GM18499 (cell line): ENCODE data around the gene DNAH7.

Experiments
- ATAC-seq: cut with Tn5 transposase; IDR thresholded peaks from one replicate; pipeline ENCODE4 v1.9.1; 2021; ENCODE audit warnings: moderate number of reproducible peaks; ENCODE audit not compliant: insufficient read depth, unreplicated experiment

The DNAH7 gene

DNA sequence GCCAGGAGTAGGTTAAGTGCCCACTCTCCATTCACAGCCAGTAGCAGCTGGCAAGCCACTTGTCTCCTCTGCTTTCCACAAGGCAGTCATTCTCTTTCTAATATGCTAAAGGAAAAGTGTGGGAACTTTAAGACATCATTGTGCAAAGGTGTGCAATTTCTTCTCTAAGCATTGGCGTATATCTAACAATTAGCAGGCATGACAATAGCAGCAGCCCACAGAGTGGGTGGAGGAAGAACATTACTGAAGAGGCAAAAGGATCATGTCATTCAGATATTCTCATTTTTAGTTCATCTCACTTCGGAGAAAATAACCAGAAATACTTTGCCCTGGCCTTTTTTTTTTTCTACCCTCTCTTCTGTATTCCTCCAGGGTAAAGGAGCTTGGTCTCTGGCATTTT is 177.6 kb downstream of the DNAH7 start:
- ATAC-seq, result no peak

DNA sequence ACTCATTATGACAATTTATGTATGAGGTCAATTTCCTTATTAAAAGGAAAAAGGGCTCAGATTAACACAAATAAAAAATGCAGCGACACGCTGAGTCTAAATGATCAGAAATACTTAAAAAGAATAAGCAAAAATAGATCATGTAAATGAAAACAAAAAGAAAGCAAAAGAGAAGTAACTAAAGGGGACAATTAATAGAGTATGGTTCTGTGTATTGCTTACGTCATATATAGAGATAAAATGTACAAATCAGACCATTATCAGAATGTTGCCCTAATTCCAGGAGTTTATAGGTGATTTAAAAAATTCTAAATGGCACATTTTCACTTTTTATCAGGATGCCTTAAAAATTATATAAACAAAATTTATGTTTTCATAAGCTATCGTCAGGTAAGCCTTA is 189.5 kb downstream of the DNAH7 start:
- ATAC-seq, result no peak

DNA sequence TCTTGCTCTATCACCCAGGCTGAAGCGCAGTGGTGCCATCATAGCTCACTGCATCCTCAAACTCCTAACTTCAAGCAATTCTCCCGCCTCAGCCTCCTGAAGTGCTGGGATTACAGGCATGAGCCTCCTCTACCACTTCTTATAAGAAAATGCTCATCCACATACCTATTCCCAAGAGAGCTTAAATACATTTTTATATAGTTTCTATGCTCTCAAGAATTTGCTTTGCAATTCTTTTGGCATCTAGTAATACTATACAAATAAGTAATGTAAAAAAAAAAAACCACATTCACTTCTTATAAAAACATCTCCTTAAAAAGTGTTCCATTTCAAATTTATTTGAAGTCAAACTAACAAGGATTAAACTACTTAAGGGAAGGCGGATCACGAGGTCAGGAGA is 197.3 kb downstream of the DNAH7 start:
- ATAC-seq, result no peak

DNA sequence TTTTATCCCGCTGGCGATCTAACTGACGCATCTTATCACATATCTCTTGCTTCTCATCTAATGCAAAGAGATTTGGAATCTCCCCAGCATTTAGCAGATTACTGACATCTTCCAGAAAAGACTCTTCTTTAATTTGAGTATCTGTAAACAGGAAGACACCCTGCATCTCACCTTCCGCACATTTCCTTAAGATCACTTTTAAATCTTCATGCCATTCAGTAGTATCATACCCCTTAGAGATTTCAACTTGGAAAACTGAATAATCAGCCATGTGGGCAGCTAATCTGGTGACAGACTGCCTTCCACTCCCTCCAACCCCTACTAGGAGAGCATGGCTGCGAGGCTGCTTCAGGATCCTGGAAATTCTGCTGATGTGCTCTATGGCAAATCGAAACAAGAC is 204.3 kb downstream of the DNAH7 start:
- ATAC-seq, result no peak

DNA sequence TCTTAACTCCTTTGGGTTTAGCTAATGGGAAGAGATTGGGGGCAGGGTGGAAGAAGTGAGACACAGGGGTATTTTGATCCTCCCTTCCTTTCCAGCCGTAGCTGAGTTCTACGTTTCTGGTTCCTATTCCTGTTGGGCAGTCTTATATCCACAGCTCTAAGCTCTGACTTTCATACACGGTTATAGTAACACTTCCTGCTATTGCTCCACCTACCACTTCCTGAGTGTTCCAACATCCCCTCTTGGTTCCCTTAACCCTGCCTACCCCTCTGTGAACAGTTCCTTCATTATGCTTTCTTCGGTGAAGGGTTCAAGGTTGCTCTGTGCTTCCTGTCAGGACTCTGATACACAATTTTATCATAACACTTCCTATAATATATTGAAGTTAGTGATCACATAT is 205.1 kb downstream of the DNAH7 start:
- no peak for ATAC-seq

DNA sequence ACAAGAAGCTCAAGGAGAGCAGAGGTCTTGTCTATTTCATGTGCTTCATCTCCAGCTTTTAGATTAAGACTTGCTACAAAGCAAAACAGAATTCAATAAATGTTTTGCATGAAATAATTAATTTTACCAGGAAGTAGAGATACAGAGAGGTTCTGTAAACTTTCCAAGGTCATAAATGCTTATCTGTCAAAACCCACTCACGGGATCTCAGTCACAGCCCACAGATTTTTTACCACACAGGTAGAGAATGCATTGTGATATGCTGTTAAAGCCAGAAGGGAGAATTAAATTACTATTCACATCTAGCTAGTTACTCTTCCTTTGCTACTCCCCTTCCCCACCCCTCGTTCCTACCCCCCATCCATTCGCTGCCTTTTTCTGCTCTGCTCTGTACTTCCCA is 205.5 kb downstream of the DNAH7 start:
- ATAC-seq, result no peak

DNA sequence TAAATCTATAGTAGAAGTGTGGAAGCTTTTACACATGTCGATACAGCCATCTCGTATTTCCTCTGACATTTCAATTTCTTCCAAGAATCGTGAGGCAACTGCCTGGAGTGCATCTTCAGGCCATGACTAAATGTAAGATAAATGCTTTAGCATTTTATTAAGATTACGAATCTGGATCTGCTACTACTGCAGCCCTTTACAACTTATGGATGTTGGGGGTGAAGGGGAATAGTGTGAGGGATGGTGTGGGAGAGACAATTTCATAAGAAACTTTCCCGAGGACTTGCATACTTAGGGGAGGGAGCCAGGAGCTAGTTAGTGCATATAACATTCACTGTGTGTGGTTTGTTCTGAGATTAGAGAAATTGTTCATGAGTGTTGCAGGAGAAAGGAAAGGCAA is 206.8 kb downstream of the DNAH7 start:
- ATAC-seq, result no peak

DNA sequence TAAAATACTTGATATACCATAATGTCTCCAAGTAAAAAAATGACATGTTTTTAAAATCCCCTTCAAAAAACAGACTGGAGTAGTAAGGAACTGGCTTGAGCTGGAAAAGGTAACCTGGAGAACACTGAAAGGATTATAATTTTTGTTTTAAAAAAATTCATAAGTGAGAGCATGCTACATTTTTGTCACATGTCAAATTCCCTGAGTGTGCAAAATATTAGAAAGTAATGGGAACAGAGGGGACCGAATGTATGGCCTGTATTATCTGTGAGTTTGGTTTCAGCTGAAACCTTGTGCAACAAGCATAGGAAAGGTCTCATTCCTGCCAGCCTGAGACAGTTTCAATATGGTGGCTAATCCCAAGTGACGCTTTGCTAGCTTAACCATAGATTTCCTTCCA is 209.1 kb downstream of the DNAH7 start:
- no peak for ATAC-seq

DNA sequence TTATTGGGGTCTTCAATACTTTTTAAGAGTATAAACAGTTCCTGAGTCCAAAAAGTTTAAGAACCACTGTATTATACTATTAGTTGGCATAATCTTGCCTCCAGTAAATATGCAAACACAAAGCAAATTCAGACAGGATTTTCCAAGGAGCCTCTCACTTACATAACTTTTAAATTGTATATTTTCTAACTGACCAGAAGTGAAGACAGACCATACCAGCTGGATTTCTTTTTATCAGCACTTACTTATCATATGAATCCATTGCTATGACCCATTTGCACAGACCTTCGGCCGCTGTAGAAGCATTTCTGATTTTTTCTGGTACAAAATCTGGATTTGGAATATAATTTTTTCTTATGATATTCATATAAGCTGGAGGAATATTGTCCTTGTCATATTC is 211.5 kb downstream of the DNAH7 start:
- ATAC-seq, result no peak

DNA sequence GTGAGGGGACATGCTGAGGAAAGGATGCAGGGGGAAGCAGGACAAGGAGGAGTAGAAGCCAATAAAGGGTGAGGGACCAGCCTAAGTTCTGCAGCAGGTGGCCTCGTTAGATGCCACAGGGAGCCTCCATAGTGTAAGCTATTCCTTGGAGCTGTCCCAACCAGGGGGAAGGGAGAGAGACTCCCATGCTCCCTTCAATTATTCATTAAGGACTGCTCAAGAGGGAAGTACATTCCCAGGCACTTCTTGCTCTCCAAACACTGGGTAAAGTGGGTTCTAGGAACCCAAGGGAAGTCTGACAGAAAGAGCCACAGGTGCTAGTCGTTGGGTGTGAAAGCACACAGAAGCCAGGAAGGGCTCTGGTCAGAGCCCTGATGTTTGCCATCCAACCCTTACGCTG is 217.9 kb downstream of the DNAH7 start:
- no peak for ATAC-seq

DNA sequence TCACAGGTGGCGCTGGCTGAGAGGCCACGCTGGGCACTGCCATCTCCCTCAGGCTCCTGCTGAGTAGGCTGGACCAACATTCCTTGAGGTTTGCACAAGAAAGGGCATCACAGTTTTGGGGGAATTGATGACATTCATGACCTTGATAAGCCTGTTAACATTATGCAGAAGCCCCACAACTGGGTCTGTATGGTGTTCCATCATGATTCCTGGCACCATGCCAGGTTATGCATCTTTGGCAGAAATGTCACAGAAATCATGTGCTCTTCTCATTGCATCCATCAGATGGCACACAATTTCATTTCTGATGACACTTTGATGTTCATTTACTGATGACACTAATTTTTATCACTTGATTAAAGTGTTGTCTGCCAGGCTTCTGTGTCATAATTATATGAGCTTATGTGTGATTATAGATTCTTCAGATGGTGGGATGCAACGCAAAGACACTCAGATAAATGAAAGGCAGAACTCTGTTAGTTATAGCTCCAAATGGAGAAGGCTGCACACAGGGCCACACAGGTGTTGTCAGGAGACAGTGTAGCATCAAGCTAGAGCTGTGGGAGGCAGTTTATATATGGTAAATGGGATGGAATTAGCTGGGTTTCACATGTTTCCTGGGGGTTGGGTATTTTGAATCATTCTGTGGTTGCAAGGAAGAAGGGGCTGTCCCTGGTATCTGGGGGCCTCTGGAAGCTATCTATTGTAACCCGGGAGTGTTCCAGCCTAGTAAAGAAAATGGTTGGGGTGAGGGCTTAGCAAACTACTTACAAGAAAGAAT is 220.3 kb downstream of the DNAH7 start:
- no peak for ATAC-seq

DNA sequence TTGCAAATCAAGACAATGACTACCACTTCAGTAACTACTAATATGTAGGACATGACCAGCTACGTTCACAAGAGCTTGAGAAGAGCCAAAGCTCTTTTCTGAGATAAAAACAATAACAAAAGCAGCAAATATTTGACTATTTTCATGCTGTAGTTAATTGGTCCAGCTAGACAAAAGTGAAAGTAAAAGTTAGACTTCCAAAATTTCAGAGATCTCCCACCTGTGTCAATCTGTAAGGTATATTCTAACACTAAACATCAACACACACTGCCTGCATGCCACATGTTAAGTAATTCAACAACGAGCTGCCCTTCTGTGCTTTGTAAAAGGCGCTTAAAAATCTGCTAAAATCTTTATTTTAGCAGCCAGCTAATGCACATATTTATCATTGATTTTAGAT is 225.7 kb downstream of the DNAH7 start:
- no peak for ATAC-seq

DNA sequence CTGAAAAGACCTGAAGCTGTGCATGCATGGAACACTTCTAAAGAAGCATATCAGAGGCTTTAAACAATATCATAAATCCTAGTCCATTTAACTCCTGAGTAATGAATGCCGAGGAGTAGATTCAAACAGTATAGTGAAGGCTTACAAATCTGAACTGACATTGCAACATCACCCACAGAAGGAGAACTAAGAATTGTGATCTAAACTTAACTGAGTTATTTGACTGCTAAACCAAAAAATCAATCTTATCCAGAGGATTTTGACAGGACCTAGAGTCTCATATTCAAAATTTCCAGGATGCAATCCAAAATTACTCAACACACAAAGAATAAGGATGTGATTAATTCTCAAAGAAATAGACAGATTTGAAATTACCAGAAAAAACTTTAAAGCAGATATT is 230.6 kb downstream of the DNAH7 start:
- no peak for ATAC-seq

DNA sequence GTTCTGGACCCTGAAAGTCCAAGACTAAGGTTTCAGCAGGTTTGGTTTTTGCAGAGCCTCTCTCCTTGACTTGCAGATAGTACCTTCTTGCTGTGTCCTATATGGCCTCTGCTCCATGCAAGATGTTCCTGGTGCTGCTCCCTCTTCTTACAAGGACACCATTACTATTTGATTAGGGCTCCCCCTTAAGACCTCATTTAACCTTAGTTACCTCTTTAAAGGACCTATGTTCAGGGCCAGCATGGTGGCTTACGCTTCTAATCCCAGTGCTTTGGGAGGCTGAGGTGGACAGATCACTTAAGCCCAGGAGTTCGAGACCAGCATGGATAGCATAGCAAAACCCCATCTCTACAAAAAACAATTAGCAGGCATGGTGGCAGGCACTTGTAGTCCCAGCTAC is 232.6 kb downstream of the DNAH7 start:
- no peak for ATAC-seq

DNA sequence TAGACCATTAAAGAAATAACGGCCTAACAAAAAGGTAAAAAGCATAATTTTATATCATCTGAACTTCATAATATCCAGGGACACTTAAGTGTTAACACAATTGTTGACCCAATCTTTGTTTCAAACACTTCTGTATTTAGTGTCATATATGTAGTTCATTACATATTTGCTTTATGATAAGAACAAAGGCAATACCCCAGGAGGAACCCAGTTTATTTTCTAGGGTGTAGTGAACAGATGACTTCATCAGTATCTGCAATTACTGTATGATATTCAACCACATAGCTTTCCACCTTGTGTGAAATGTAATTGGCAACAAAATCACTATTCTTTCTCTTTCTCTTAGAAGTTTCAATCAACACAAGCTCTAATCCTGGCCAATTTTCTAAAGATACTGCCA is 233.8 kb downstream of the DNAH7 start:
- ATAC-seq, result no peak

DNA sequence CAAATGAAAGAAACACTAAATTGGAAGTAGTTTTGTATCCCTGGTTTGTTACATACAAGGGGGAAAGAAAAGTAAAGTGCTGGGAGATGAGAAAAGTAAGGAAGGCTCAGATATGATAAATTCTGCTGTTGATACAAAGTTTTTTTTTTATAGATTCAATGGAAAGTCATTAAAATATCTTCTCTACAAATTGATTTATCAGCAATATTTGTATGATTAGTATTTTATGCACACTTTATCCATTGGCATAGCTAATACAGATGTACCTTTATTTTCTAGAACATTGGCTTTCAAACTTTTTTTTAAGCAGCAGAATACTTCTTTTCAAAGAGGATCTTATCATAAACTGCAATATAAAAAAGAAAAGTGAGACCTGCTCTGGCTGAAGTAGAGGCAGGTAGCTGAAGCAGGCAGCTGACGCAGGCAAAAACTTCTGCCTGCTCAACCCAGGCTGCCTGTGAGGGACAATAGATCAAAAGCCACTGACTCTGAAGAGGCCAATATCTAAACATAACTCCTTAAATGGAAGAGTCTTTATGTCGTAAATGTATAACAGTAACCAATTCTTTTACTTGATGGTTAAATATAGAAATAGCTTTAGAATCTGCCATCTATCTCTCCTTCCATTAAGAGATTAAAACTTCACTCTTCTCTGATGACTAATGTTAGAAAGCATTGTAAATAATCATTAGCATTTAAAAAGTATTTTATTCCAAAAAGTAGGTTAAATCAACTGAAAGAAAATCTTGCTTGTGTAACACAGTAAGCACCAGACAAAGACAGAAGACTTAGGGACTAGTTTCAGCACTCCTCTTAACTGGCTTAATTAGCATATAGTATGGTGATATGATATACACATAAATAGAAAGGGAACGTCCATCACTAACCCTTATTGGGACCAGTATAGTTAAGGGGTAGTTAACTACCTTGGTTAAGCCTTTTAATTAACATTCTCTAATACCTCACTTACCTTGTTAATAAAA is 237.4 kb downstream of the DNAH7 start:
- ATAC-seq, result no peak

DNA sequence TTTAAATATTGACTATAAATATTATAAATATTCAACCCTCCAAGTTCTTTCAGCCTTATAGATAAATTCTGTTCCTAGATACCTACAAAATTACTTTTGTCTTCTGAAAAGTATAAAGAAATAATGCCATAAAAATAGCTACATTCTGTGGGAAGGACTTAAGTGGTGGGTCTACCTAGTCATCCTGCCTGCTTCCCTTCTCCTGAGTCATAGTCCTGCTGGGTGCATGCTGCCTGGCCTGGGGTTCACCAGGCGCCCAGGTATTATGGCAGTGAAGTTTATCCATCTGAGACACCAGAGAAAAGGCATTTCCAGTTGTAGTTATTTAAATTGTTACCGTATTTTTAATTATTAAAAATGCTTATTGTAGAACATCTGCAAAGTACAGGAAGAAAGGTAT is 244.2 kb downstream of the DNAH7 start:
- ATAC-seq, result no peak

DNA sequence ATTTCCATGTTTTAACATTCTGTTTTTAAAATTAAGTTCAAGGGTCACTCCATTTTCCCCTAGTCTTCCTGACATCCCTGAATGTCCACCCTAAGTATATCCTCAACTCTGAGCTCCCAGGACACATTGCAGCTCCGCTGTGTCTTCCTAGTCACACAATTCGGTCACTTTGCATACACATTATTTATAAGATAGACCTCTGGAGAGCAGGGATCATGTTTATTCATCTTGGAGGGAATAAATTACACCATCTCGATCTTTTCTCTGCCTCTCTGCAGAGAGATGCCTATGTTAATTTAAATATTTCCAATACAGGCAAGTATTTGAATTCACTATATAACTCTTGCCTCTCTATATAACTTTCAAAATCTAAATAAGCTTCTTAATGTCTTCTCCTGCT is 245.4 kb downstream of the DNAH7 start:
- no peak for ATAC-seq

DNA sequence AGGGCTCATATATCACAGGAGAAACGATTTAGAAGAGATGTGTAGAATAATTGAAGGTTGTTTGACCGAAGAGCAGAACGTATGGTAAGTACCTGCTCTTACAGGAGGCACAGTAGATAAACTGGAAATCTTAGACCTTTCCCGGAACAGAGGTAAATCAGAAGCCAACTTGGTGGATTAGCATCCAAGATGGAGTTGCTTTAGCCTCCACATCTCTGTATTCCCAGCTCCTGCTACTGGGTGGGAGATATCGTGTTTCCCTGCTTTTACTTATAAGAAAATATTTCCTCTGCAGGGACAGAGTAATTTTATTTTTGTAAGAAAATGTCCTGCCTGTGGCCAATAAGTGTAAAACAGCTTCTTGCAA is 247.1 kb downstream of the DNAH7 start:
- ATAC-seq, result no peak

DNA sequence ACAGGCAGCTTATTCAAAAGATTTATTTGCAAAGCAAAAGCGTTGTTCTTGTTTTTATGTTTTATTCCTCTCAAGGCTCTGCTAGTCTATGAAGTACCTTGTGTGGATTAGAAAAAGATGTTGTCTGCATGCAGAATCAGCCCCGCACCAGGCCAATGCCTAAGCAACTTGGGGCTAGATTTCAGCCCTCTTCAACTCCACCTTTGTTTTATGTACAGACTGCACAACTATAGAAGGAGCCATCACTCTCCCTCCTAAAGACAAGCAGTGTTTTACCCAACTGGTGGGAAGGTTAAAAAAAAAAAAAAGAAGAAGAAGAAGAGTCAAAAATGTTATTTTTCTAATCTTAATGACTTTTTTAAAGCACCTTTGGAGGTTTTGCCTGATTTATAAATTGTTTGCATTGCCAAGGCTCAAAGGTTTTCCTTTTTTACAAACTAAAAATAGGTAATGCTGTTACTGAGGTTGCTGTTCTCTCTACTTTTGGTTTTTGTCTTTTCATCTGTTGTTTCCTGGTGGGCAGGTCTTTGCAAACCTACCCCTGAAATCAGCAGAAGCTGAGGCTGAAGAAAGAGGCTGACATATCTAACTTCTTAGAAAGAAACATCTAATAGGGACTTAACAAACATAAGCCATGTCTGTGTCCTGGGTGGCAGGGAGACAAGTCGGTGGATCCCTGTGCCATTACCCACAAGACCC is 247.6 kb downstream of the DNAH7 start:
- no peak for ATAC-seq

DNA sequence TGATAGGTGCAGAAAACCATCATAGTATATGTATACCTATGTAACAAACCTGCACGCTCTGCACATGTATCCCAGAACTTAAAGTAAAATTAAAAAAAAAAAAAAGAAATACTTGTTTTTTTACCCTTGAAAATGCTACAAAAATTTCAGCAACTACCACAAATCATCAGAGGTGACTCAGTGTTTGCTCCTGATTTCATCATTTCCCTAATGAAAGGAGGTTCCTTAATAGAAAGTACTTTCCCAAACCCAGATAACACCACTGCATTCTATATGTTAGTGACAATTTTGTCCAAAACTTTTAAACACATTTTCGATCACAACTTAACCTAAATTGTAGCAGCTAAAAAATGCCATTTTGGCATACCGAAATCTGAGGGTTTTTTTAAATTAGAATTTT is 248.3 kb downstream of the DNAH7 start:
- ATAC-seq, result no peak
